Keratinocyte (primary cell): ENCODE measurements around the gene GRM1.

Source experiments
- CTCF ChIP-seq, 3 experiments: IDR thresholded peaks in 1 of 3; conservative IDR thresholded peaks in 1 of 3; optimal IDR thresholded peaks in 1 of 3; 2 replicates in 2 of 3; 3 replicates in 1 of 3; pipeline versions ENCODE3 to v1.5.1; 2011; ENCODE audit warnings: low read length in 3 of 3, mild to moderate bottlenecking in 3 of 3, moderate library complexity in 2 of 3, control low read depth in 1 of 3, inconsistent platforms in 1 of 3; ENCODE audit not compliant: insufficient read depth in 2 of 3; ENCODE audit errors: extremely low read depth in 1 of 3
- EZH2 ChIP-seq: IDR thresholded peaks from one replicate; pipeline ENCODE4 v1.6.1; 2012; ENCODE audit warnings: inconsistent platforms, mild to moderate bottlenecking, low read length, moderate library complexity

- TF ChIP-seq CTCF (optimal IDR thresholded peaks at IDR 0.05 in 1 of 3, IDR thresholded peaks at IDR 0.05 in 1 of 3, conservative IDR thresholded peaks at IDR 0.05 in 1 of 3; ENCODE audit: extremely low read depth in 1 of 3, insufficient read depth in 2 of 3, low read length in 3 of 3): no peak
- TF ChIP-seq EZH2: no peak
Observed at GRCh38 chr6:146282837-146283236, 254.0 kb downstream of the GRM1 start.
